ENCODE measurements around the gene PITPNB. TPM values are rescaled to one million over a fixed set of nuclear protein-coding genes. Genes with fewer than 3 reads are reported as not detected.
A peak's percentile ranks its signal among the peaks of the same experiment; 100 is the strongest.

PITPNB gene
- total RNA-seq, 1 donor, result 36.1 TPM

- Histone ChIP-seq H3K27me3 (ENCODE audit: insufficient read depth, low read length) (no peaks in the 10 kb centered on the region), H3K9me3 (ENCODE audit: low read depth, low read length) (no peaks in the 10 kb centered on the region), H3K4me1 (ENCODE audit: insufficient read depth, low read length) (no peaks in the 10 kb centered on the region), H3K4me3 (ENCODE audit: low read length) (no peak overlapping the region)
These were observed 15.0 kb upstream of the PITPNB start for GRCh38 chr22:27934069-27934468.

- Histone ChIP-seq H3K4me3 (ENCODE audit: low read length) (no peak overlapping the region), H3K9me3 (ENCODE audit: low read depth, low read length) (no peaks in the 10 kb centered on the region), H3K4me1 (ENCODE audit: insufficient read depth, low read length) (no peaks in the 10 kb centered on the region), H3K27me3 (ENCODE audit: insufficient read depth, low read length) (no peaks in the 10 kb centered on the region)
These were observed 14.3 kb upstream of the PITPNB start for GRCh38 chr22:27933186-27933983.

- no peak overlapping the region for H3K4me3 ChIP-seq (ENCODE audit: low read length)
- no peaks in the 10 kb centered on the region for H3K4me1 ChIP-seq (ENCODE audit: insufficient read depth, low read length)
- no peaks in the 10 kb centered on the region for H3K27me3 ChIP-seq (ENCODE audit: insufficient read depth, low read length)
- H3K9me3 ChIP-seq (ENCODE audit: low read depth, low read length), result no peaks in the 10 kb centered on the region
These were observed 11.4 kb upstream of the PITPNB start for GRCh38 chr22:27930331-27931060.

- Histone ChIP-seq H3K9me3 (ENCODE audit: low read depth, low read length) (no peaks in the 10 kb centered on the region), H3K4me1 (ENCODE audit: insufficient read depth, low read length) (no peaks in the 10 kb centered on the region), H3K27me3 (ENCODE audit: insufficient read depth, low read length) (no peaks in the 10 kb centered on the region), H3K4me3 (ENCODE audit: low read length) (no peak overlapping the region)
These were observed 8.6 kb upstream of the PITPNB start for GRCh38 chr22:27927608-27928007.

GRCh38 chr22:27925331-27925730 lies 6.3 kb upstream of the PITPNB start:
- Histone ChIP-seq H3K9me3 (ENCODE audit: low read depth, low read length) (no peaks in the 10 kb centered on the region), H3K4me1 (ENCODE audit: insufficient read depth, low read length) (peaks cover 4% of the 10 kb centered on the region), H3K27me3 (ENCODE audit: insufficient read depth, low read length) (no peaks in the 10 kb centered on the region), H3K4me3 (ENCODE audit: low read length) (no peak overlapping the region)

- H3K4me1 ChIP-seq (ENCODE audit: insufficient read depth, low read length), result peaks cover 24% of the 10 kb centered on the region
- H3K4me3 ChIP-seq (ENCODE audit: low read length), result peak overlapping the region; percentile 65
These were observed 1.1 kb upstream of the PITPNB start for GRCh38 chr22:27919942-27920755.

GRCh38 chr22:27918341-27919221 lies 475 bp downstream of the PITPNB start:
- Histone ChIP-seq H3K4me1 (ENCODE audit: insufficient read depth, low read length) (peaks cover 27% of the 10 kb centered on the region), H3K27me3 (ENCODE audit: insufficient read depth, low read length) (no peaks in the 10 kb centered on the region), H3K4me3 (ENCODE audit: low read length) (peak overlapping the region; percentile 65), H3K9me3 (ENCODE audit: low read depth, low read length) (no peaks in the 10 kb centered on the region)

More at GRCh38 chr22:27919942-27920755, 1.1 kb upstream of the PITPNB start:
- no peaks in the 10 kb centered on the region for H3K9me3 ChIP-seq (ENCODE audit: low read depth, low read length)
- H3K27me3 ChIP-seq (ENCODE audit: insufficient read depth, low read length), result no peaks in the 10 kb centered on the region

GRCh38 chr22:27915986-27916385 lies 3.1 kb downstream of the PITPNB start:
- Histone ChIP-seq H3K4me1 (ENCODE audit: insufficient read depth, low read length) (peaks cover 39% of the 10 kb centered on the region), H3K4me3 (ENCODE audit: low read length) (no peak overlapping the region), H3K27me3 (ENCODE audit: insufficient read depth, low read length) (no peaks in the 10 kb centered on the region), H3K9me3 (ENCODE audit: low read depth, low read length) (no peaks in the 10 kb centered on the region)

- Histone ChIP-seq H3K9me3 (ENCODE audit: low read depth, low read length) (no peaks in the 10 kb centered on the region), H3K4me1 (ENCODE audit: insufficient read depth, low read length) (peaks cover 26% of the 10 kb centered on the region), H3K4me3 (ENCODE audit: low read length) (no peak overlapping the region), H3K27me3 (ENCODE audit: insufficient read depth, low read length) (no peaks in the 10 kb centered on the region)
These were observed 5.8 kb downstream of the PITPNB start for GRCh38 chr22:27913162-27913741.

- H3K27me3 ChIP-seq (ENCODE audit: insufficient read depth, low read length), result no peaks in the 10 kb centered on the region
- peaks cover 19% of the 10 kb centered on the region for H3K4me1 ChIP-seq (ENCODE audit: insufficient read depth, low read length)
- H3K4me3 ChIP-seq (ENCODE audit: low read length), result no peak overlapping the region
- H3K9me3 ChIP-seq (ENCODE audit: low read depth, low read length), result no peaks in the 10 kb centered on the region
These were observed 7.0 kb downstream of the PITPNB start for GRCh38 chr22:27912101-27912500.

GRCh38 chr22:27911330-27911729 lies 7.7 kb downstream of the PITPNB start:
- H3K4me3 ChIP-seq (ENCODE audit: low read length), result no peak overlapping the region
- H3K9me3 ChIP-seq (ENCODE audit: low read depth, low read length), result no peaks in the 10 kb centered on the region
- peaks cover 16% of the 10 kb centered on the region for H3K4me1 ChIP-seq (ENCODE audit: insufficient read depth, low read length)
- H3K27me3 ChIP-seq (ENCODE audit: insufficient read depth, low read length), result no peaks in the 10 kb centered on the region

GRCh38 chr22:27906241-27906640 lies 12.8 kb downstream of the PITPNB start:
- H3K9me3 ChIP-seq (ENCODE audit: low read depth, low read length), result no peaks in the 10 kb centered on the region
- H3K4me3 ChIP-seq (ENCODE audit: low read length), result no peak overlapping the region
- H3K27me3 ChIP-seq (ENCODE audit: insufficient read depth, low read length), result no peaks in the 10 kb centered on the region
- peaks cover 4% of the 10 kb centered on the region for H3K4me1 ChIP-seq (ENCODE audit: insufficient read depth, low read length)

- Histone ChIP-seq H3K4me1 (ENCODE audit: insufficient read depth, low read length) (peaks cover 4% of the 10 kb centered on the region), H3K4me3 (ENCODE audit: low read length) (no peak overlapping the region), H3K27me3 (ENCODE audit: insufficient read depth, low read length) (no peaks in the 10 kb centered on the region), H3K9me3 (ENCODE audit: low read depth, low read length) (no peaks in the 10 kb centered on the region)
These were observed 13.4 kb downstream of the PITPNB start for GRCh38 chr22:27905653-27906052.
